Adipose tissue (tissue), 3 donors: ENCODE results near the gene C1orf141. TPM values are rescaled to one million over a fixed set of nuclear protein-coding genes. Genes with fewer than 3 reads are reported as not detected.
"Not testable (repeated sequence)": the region's sequence is repeated elsewhere in the genome, so short reads cannot be mapped to it uniquely, and the experiment has no call there.

ENCODE experiments used
- H3K27ac ChIP-seq: one replicate; pipeline ENCODE4 v1.5.1; 2013; ENCODE audit warnings: low read depth, low read length
- WGBS, 3 donors: extraction: QIAGEN DNeasy Blood & Tissue Kit; methylation state at CpG; one replicate each; pipeline ENCODE4 v1.1.7; 2013; 5-methylcytosine and 5-hydroxymethylcytosine counted together
- polyA plus RNA-seq, 3 donors: library from polyadenylated mRNA; stranded (reverse); fragments of 200-250 nt; gene quantifications; one replicate each; pipeline ENCODE4 v1.2.3, GENCODE V29; 2013
- donor health status: healthy with polysubstance abuse.
- donor health status: Bipolar disorder and iron deficiency.
- donor health status: healthy.

The C1orf141 gene
- polyA plus RNA-seq, 3 donors = not detected

GRCh38 chr1:67110352-67110751, 24.4 kb downstream of the C1orf141 start:
- H3K27ac ChIP-seq = no peak overlapping the region
- 0 to 1% (median 0%) methylated on average over 2 of the region's 2 CpGs for WGBS, 3 donors

- WGBS, 3 donors = 37 to 62% (median 54%) methylated on average over 2 of the region's 2 CpGs
- H3K27ac ChIP-seq = no peak overlapping the region
These were observed 29.3 kb downstream of the C1orf141 start for GRCh38 chr1:67105508-67105907.

- WGBS, 3 donors = 76 to 83% (median 83%) methylated on average over 1 of the region's 1 CpG
- no peak overlapping the region for H3K27ac ChIP-seq
These were observed 31.2 kb downstream of the C1orf141 start for GRCh38 chr1:67103548-67103947.

GRCh38 chr1:67100833-67101232, 33.9 kb downstream of the C1orf141 start:
- H3K27ac ChIP-seq = no peak overlapping the region
- 29 to 48% (median 39%) methylated on average over 3 of the region's 3 CpGs for WGBS, 3 donors

GRCh38 chr1:67097305-67097704, 37.5 kb downstream of the C1orf141 start:
- H3K27ac ChIP-seq = no peak overlapping the region

GRCh38 chr1:67094191-67094590, 40.6 kb downstream of the C1orf141 start:
- WGBS, 3 donors = 92 to 96% (median 95%) methylated on average over 2 of the region's 2 CpGs
- no peak overlapping the region for H3K27ac ChIP-seq

- 90 to 95% (median 92%) methylated on average over 1 of the region's 1 CpG for WGBS, 3 donors
- no peak overlapping the region for H3K27ac ChIP-seq
These were observed 45.0 kb downstream of the C1orf141 start for GRCh38 chr1:67089685-67090208.

- 88 to 96% (median 95%) methylated on average over 1 of the region's 1 CpG for WGBS, 3 donors
- H3K27ac ChIP-seq = no peak overlapping the region
These were observed 46.3 kb downstream of the C1orf141 start for GRCh38 chr1:67088440-67088839.

- WGBS, 3 donors = 41 to 46% (median 43%) methylated on average over 2 of the region's 2 CpGs
- H3K27ac ChIP-seq = no peak overlapping the region
These were observed 49.4 kb downstream of the C1orf141 start for GRCh38 chr1:67085326-67085725.

- no peak overlapping the region for H3K27ac ChIP-seq
- 95 to 99% (median 97%) methylated on average over 3 to 7 of the region's 9 CpGs for WGBS, 3 donors
These were observed 49.9 kb downstream of the C1orf141 start for GRCh38 chr1:67084765-67085318.

GRCh38 chr1:67078291-67078690, 56.5 kb downstream of the C1orf141 start:
- H3K27ac ChIP-seq = no peak overlapping the region
- 92 to 95% (median 92%) methylated on average over 3 of the region's 3 CpGs for WGBS, 3 donors

GRCh38 chr1:67077593-67077992, 57.2 kb downstream of the C1orf141 start:
- no peak overlapping the region for H3K27ac ChIP-seq
- WGBS, 3 donors = 93 to 96% (median 95%) methylated on average over 1 of the region's 1 CpG

- H3K27ac ChIP-seq = no peak overlapping the region
- WGBS, 3 donors = 83 to 93% (median 88%) methylated on average over 1 of the region's 1 CpG
These were observed 62.0 kb downstream of the C1orf141 start for GRCh38 chr1:67072749-67073148.

GRCh38 chr1:67067655-67068054, 67.1 kb downstream of the C1orf141 start:
- 59 to 62% (median 60%) methylated on average over 3 of the region's 3 CpGs for WGBS, 3 donors
- not testable (repeated sequence) for H3K27ac ChIP-seq

- WGBS, 3 donors = 85 to 100% (median 98%) methylated on average over 1 of the region's 1 CpG
- no peak overlapping the region for H3K27ac ChIP-seq
These were observed 72.4 kb downstream of the C1orf141 start for GRCh38 chr1:67062412-67062811.

GRCh38 chr1:67061266-67061665, 73.5 kb downstream of the C1orf141 start:
- 90 to 94% (median 94%) methylated on average over 2 of the region's 2 CpGs for WGBS, 3 donors
- no peak overlapping the region for H3K27ac ChIP-seq

- 54 to 88% (median 78%) methylated on average over 2 of the region's 2 CpGs for WGBS, 3 donors
- no peak overlapping the region for H3K27ac ChIP-seq
These were observed 74.0 kb downstream of the C1orf141 start for GRCh38 chr1:67060811-67061218.

GRCh38 chr1:67059346-67059745, 75.4 kb downstream of the C1orf141 start:
- no peak overlapping the region for H3K27ac ChIP-seq
- 74 to 97% (median 82%) methylated on average over 1 of the region's 1 CpG for WGBS, 3 donors

- H3K27ac ChIP-seq = no peak overlapping the region
- 70 to 79% (median 72%) methylated on average over 3 of the region's 3 CpGs for WGBS, 3 donors
These were observed 76.0 kb downstream of the C1orf141 start for GRCh38 chr1:67058761-67059160.

GRCh38 chr1:67058242-67058641, 76.5 kb downstream of the C1orf141 start:
- WGBS, 3 donors = 95 to 100% (median 96%) methylated on average over 1 of the region's 1 CpG
- no peak overlapping the region for H3K27ac ChIP-seq
